H1 (cell line): ENCODE measurements around the gene RCBTB1. TPM values are rescaled to one million over a fixed set of nuclear protein-coding genes. Genes with fewer than 3 reads are reported as not detected.

Experiments used
- BACH1 ChIP-seq: IDR thresholded peaks from 2 replicates; pipeline ENCODE4 v1.6.1; 2012; ENCODE audit warnings: low read length, improper control_type of control experiment
- CBX5 ChIP-seq: fragments of 300-800, 300-1000 bp; sonication (generic); IDR thresholded peaks from 2 replicates; pipeline ENCODE4 v1.7.1; 2016; ENCODE audit warnings: antibody characterized with exemption, low read length, low read depth
- CBX8 ChIP-seq: fragments of 300-800, 300-1000 bp; sonication (generic); IDR thresholded peaks from 2 replicates; pipeline ENCODE4 v1.7.1; 2016; ENCODE audit warnings: low read depth, low read length, borderline replicate concordance
- CEBPB ChIP-seq: IDR thresholded peaks from 2 replicates; pipeline ENCODE4 v1.6.1; 2012; ENCODE audit warnings: low read depth, low read length
- CHD7 ChIP-seq: fragments of 300-600 bp; sonication (generic); IDR thresholded peaks from 2 replicates; pipeline ENCODE4 v1.7.1; 2012; ENCODE audit warnings: low read length, moderate library complexity, mild to moderate bottlenecking, inconsistent platforms; ENCODE audit not compliant: insufficient replicate concordance
- CTCF ChIP-seq, 3 experiments: IDR thresholded peaks; 1 replicate in 2 of 3; 2 replicates in 1 of 3; pipeline versions ENCODE4 v1.5.1 to v1.6.1; 2011; ENCODE audit warnings: low read length in 3 of 3, mild to moderate bottlenecking in 3 of 3, inconsistent platforms in 2 of 3, low read depth in 1 of 3, moderate library complexity in 1 of 3; ENCODE audit not compliant: insufficient read depth in 1 of 3; ENCODE audit errors: control extremely low read depth in 1 of 3
- RBBP5 ChIP-seq: IDR thresholded peaks from 2 replicates; pipeline ENCODE4 v1.7.1; 2012; ENCODE audit warnings: low read depth, mild to moderate bottlenecking, inconsistent platforms, low read length, moderate library complexity, borderline replicate concordance
- SIX5 ChIP-seq: IDR thresholded peaks from 2 replicates; pipeline ENCODE4 v1.6.1; 2011; ENCODE audit warnings: mild to moderate bottlenecking, low read depth, low read length
- TAF1 ChIP-seq: IDR thresholded peaks from 2 replicates; pipeline ENCODE4 v1.6.1; 2011; ENCODE audit warnings: mild to moderate bottlenecking, low read depth, low read length
- YY1 ChIP-seq: IDR thresholded peaks from 2 replicates; pipeline ENCODE4 v1.6.1; 2011; ENCODE audit warnings: low read depth, mild to moderate bottlenecking, low read length
- polyA plus RNA-seq, 7 experiments: library from polyadenylated mRNA; depleted of rRNA in 3 of 7; stranded (reverse) in 5 of 7; unstranded in 2 of 7; fragments of >200 nt in 5 of 7; fragments of 200-250 nt in 2 of 7; gene quantifications; 1 replicate in 5 of 7; 2 replicates in 1 of 7; 4 replicates in 1 of 7; pipeline versions ENCODE4 v1.2.1 to v1.2.3, GENCODE V29; 2011 to 2013; ENCODE audit warnings: missing spikeins in 2 of 7, mixed read lengths in 2 of 7
- total RNA-seq: library from RNA; stranded (reverse); fragmentation: NEBNext Ultra II Directional; extraction: Animal tissue kit (Norgen Biotek cat#: 25700); gene quantifications from 2 replicates; pipeline ENCODE4 v1.2.1, GENCODE V29; 2021

Gene RCBTB1
- total and polyA plus RNA-seq, 2 of the 8 experiments (the other 6 are each of a cell fraction or from before 2014, with no cell fraction given), result 13.7 to 29.8 TPM

- TF ChIP-seq CHD7 (no peak), SIX5 (no peak), YY1 (no peak), CEBPB (no peak), RBBP5 (no peak), BACH1 (no peak), CBX8 (no peak), CBX5 (no peak), TAF1 (no peak), CTCF (IDR thresholded peaks at IDR 0.05; ENCODE audit: control extremely low read depth in 1 of 3, insufficient read depth in 1 of 3, low read depth in 1 of 3, low read length in 3 of 3) (no peak)
Observed at GRCh38 chr13:49632156-49632555, 46.8 kb upstream of the RCBTB1 start (continued).
